GM23248 (cell line): Measurements from ENCODE around the gene KCNE1.
"Not testable (repeated sequence)": the region's sequence is repeated elsewhere in the genome, so short reads cannot be mapped to it uniquely, and the experiment has no call there.

Experiments
- EZH2 ChIP-seq: fragments of 200-600 bp; sonication (generic); IDR thresholded peaks from 2 replicates; pipeline ENCODE4 v1.6.1; 2018; ENCODE audit warnings: antibody characterized with exemption, mild to moderate bottlenecking; ENCODE audit not compliant: insufficient read depth, poor library complexity, severe bottlenecking
- EZH2phosphoT487 ChIP-seq: fragments of 200-600 bp; sonication (generic); IDR thresholded peaks from 2 replicates; pipeline ENCODE4 v1.6.1; 2018; ENCODE audit warnings: antibody characterized with exemption, moderate library complexity, mild to moderate bottlenecking, low read depth; ENCODE audit not compliant: insufficient read depth

DNA sequence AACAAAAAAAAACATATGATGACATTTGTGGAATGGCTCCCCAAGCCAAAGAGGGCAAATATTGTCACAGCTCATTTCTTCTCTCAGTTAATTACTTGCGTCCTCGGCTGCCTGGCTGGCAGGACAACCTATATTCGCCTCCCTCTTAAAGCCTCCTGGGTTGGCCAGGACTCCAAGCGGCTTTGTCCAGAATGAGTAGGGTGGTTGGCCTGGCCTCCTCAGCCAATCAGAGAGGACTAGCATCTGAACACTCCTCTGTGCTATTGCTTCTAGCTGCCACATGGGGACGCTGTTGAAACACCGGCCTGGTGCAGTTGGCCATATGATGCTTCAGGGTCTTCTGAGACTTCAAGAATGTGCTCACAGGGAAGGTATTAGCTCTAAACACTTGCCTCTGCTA is 83.6 kb downstream of the KCNE1 start:
- not testable (repeated sequence) for TF ChIP-seq EZH2, EZH2phosphoT487
